Esophagus muscularis mucosa (tissue), 4 donors: ENCODE results near the gene DUSP15. TPM values are rescaled to one million over a fixed set of nuclear protein-coding genes. Genes with fewer than 3 reads are reported as not detected.

Experiments
- DNase-seq: peaks from one replicate; pipeline ENCODE4 v3.0.0-alpha.2; 2017; ENCODE audit errors: extremely low spot score
- H3K27ac ChIP-seq, 4 donors: fragments of 200-600 bp; sonication (generic); replicated peaks in 1 of 4; 1 replicate in 3 of 4; 2 replicates in 1 of 4; pipeline ENCODE4 v1.5.1; 2016 to 2019; ENCODE audit warnings: mild to moderate bottlenecking in 1 of 4
- H3K27me3 ChIP-seq, 4 donors: fragments of 200-600 bp; sonication (generic); one replicate each; pipeline versions ENCODE4 v1.5.1 to v1.6.0; 2016 to 2019
- H3K36me3 ChIP-seq, 4 donors: fragments of 200-600 bp; sonication (generic); one replicate each; pipeline ENCODE4 v1.5.1; 2016 to 2019
- H3K4me1 ChIP-seq, 4 donors: fragments of 200-600 bp; sonication (generic); one replicate each; pipeline ENCODE4 v1.5.1; 2016 to 2019
- H3K4me3 ChIP-seq, 4 donors: fragments of 200-600 bp; sonication (generic); 1 replicate in 2 of 4; 2 replicates in 2 of 4; pipeline ENCODE4 v1.5.1; 2016 to 2019; ENCODE audit warnings: mild to moderate bottlenecking in 4 of 4, moderate library complexity in 1 of 4
- H3K9me3 ChIP-seq, 4 donors: fragments of 200-600 bp; sonication (generic); 1 replicate in 3 of 4; 2 replicates in 1 of 4; pipeline ENCODE4 v1.5.1; 2016 to 2019
- EP300 ChIP-seq: sonication (generic); formaldehyde crosslinking; IDR thresholded peaks from one replicate; pipeline ENCODE4 v1.6.1; 2017; ENCODE audit warnings: antibody characterized with exemption
- POLR2A ChIP-seq: fragments of 450-650 bp; IDR thresholded peaks from one replicate; pipeline ENCODE4 v1.6.1; 2017; ENCODE audit warnings: antibody characterized with exemption, moderate library complexity, mild to moderate bottlenecking, low read depth
- POLR2AphosphoS5 ChIP-seq, 2 donors: sonication (generic); formaldehyde crosslinking; IDR thresholded peaks; one replicate each; pipeline ENCODE4 v1.6.1; 2017; ENCODE audit warnings: antibody characterized with exemption in 2 of 2
- WGBS: methylation state at CpG from one replicate; pipeline ENCODE4 v1.1.5; 2018; 5-methylcytosine and 5-hydroxymethylcytosine counted together
- intact Hi-C: fragments of 100-400 bp; cut with DNase I; formaldehyde crosslinking; loops from one replicate; pipeline ENCODE4 v1.15.1; 2023
- total RNA-seq, 4 donors: library from RNA; depleted of rRNA; stranded (reverse); fragments of >200 nt; gene quantifications; one replicate each; pipeline versions ENCODE4 v1.1.0 to v1.2.1, GENCODE V29; 2016
- TF ChIP-seq, protein P1 (sequence below), 3 experiments: fragments of 200-600 bp in 2 of 3; fragments of 450-650 bp in 1 of 3; sonication (generic) in 2 of 3; IDR thresholded peaks; one replicate each; pipeline ENCODE4 v1.5.1; 2017 to 2019; ENCODE audit warnings: antibody characterized with exemption in 3 of 3, mild to moderate bottlenecking in 2 of 3, moderate library complexity in 1 of 3

DUSP15 gene
- total RNA-seq, 4 donors from 2014 or later, result 0.83 to 5.1 (median 3.8) TPM

DNA sequence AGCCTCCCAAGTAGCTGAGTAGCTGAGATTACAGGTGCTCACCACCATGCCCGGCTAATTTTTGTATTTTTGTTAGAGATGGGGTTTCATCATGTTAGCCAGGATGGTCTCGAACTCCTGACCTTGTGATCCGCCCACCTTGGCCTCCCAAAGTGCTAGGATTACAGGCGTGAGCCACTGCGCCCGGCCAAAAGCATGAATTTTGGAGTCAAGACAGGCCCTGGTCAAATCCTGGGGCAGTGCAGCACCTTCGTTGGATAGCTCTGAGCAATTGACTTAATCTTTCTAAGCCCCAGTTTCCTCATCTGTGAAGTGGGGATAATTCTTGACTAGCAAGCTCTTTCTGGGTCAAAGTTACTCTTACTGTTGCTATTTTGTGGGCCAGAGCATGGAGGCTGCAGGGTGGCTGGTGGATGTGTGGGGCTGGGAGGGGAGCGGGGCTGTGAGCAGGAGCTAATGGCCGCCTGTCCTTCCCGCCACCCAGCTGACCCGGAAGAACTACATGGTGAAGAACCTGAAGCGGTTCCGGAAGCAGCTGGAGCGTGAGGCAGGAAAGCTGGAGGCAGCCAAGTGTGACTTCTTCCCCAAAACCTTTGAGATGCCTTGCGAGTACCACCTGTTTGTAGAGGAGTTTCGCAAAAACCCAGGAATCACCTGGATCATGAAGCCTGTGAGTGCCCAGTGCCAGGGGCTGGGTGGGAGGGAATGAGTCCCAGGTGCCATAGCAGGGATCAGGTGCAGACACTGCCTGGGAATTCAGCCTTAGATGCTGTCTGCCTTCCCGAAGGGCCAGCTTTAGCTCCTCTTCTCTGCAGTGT, 39.1 kb upstream of the DUSP15 start:
- Histone ChIP-seq H3K9me3 (no peaks in the 10 kb centered on the region), H3K4me3 (no peak overlapping the region), H3K4me1 (no peaks in the 10 kb centered on the region), H3K27ac (no peak overlapping the region), H3K27me3 (no peaks in the 10 kb centered on the region), H3K36me3 (no peaks in the 10 kb centered on the region)
- no peak for TF ChIP-seq EP300
- TF ChIP-seq, protein P1, sequence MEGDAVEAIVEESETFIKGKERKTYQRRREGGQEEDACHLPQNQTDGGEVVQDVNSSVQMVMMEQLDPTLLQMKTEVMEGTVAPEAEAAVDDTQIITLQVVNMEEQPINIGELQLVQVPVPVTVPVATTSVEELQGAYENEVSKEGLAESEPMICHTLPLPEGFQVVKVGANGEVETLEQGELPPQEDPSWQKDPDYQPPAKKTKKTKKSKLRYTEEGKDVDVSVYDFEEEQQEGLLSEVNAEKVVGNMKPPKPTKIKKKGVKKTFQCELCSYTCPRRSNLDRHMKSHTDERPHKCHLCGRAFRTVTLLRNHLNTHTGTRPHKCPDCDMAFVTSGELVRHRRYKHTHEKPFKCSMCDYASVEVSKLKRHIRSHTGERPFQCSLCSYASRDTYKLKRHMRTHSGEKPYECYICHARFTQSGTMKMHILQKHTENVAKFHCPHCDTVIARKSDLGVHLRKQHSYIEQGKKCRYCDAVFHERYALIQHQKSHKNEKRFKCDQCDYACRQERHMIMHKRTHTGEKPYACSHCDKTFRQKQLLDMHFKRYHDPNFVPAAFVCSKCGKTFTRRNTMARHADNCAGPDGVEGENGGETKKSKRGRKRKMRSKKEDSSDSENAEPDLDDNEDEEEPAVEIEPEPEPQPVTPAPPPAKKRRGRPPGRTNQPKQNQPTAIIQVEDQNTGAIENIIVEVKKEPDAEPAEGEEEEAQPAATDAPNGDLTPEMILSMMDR (IDR thresholded peaks at IDR 0.05), result no peak
- TF ChIP-seq POLR2A, result no peak
- TF ChIP-seq POLR2AphosphoS5 (IDR thresholded peaks at IDR 0.05), result no peak
- DNase-seq, result no peak
- 88% methylated on average over 17 of the region's 17 CpGs for WGBS
- intact Hi-C loops, result no loop called here

DNA sequence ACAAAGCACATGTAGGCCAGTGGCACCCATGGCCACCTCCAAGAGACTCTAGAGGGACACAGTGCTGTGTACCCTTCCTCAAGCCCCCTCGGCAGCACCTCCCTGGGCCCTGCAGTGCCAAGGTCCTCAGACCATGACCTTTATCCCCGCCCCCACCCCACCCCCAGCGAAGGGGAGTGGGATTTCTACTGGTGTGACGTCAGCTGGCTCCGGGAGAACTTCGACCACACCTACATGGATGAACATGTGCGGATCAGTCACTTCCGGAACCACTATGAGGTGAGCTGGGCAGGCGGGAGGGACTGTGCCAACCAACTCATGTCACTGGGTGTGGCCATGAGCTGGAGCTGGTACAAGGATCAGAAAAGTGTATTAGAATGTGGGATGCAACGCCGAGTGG, 38.1 kb upstream of the DUSP15 start:
- TF ChIP-seq POLR2A, result no peak
- TF ChIP-seq POLR2AphosphoS5 (IDR thresholded peaks at IDR 0.05), result no peak
- TF ChIP-seq, protein P1 (IDR thresholded peaks at IDR 0.05), result no peak
- TF ChIP-seq EP300, result no peak
- intact Hi-C loops, result no loop called here
- WGBS, result 89% methylated on average over 6 of the region's 11 CpGs

DNA sequence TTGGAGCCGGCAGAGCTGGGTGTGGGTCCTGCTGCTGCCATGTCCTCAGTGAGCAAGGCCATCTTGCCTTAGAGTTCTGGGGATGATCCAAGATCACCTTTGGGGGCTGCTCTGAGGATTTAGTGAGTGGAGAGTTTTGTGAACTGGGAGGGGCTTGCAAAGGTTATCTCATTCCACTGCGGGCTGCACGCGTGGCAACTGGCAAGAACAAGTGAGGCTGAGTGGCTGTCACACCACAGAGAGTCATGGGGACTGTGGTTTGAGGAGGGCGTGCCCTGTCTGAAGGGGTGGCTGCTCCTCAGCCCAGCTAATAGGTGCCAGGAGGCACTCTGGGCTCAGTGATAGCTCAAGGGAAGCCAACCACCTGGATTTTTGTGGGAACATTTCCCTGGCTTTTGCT, 37.7 kb upstream of the DUSP15 start:
- Histone ChIP-seq H3K27me3 (no peaks in the 10 kb centered on the region), H3K4me3 (no peak overlapping the region), H3K27ac (no peak overlapping the region), H3K36me3 (no peaks in the 10 kb centered on the region), H3K4me1 (no peaks in the 10 kb centered on the region), H3K9me3 (no peaks in the 10 kb centered on the region)
- 75% methylated on average over 5 of the region's 5 CpGs for WGBS
- no peak for TF ChIP-seq POLR2A
- no peak for TF ChIP-seq EP300
- TF ChIP-seq POLR2AphosphoS5 (IDR thresholded peaks at IDR 0.05), result no peak
- TF ChIP-seq, protein P1 (IDR thresholded peaks at IDR 0.05), result no peak
- intact Hi-C loops, result no loop called here
- no peak for DNase-seq

More for the DNA sequence above, 38.1 kb upstream of the DUSP15 start:
- H3K27me3 ChIP-seq, result no peaks in the 10 kb centered on the region
- H3K27ac ChIP-seq, result no peak overlapping the region
- DNase-seq, result no peak
- H3K4me3 ChIP-seq, result no peak overlapping the region
- H3K4me1 ChIP-seq, result no peaks in the 10 kb centered on the region
- no peaks in the 10 kb centered on the region for H3K36me3 ChIP-seq
- no peaks in the 10 kb centered on the region for H3K9me3 ChIP-seq

DNA sequence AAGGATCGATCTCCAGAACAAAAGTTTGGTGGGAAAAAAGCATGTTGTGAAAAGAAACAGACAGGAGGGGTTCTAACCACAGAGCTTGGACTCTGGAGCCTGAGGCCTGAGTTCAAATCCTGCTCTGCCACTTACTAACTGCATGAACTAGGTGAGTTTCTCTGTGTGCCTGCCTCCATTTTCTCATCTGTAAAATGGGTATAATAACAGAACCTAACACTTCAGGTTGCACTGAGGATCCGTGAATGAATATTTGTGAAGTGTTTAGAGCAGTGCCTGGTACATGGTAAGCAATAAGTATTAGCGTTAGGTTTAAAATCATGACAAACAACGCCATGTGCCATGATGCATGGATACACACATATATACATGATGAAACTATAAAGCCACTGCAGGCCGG, 36.7 kb upstream of the DUSP15 start:
- WGBS, result 93% methylated on average over 5 of the region's 5 CpGs
- no peak overlapping the region for H3K27ac ChIP-seq
- intact Hi-C loops, result no loop called here
- H3K9me3 ChIP-seq, result no peaks in the 10 kb centered on the region
- no peak overlapping the region for H3K4me3 ChIP-seq
- no peaks in the 10 kb centered on the region for H3K27me3 ChIP-seq
- no peaks in the 10 kb centered on the region for H3K36me3 ChIP-seq
- H3K4me1 ChIP-seq, result no peaks in the 10 kb centered on the region
- no peak for TF ChIP-seq POLR2A
- no peak for TF ChIP-seq POLR2AphosphoS5 (IDR thresholded peaks at IDR 0.05)
- no peak for DNase-seq

DNA sequence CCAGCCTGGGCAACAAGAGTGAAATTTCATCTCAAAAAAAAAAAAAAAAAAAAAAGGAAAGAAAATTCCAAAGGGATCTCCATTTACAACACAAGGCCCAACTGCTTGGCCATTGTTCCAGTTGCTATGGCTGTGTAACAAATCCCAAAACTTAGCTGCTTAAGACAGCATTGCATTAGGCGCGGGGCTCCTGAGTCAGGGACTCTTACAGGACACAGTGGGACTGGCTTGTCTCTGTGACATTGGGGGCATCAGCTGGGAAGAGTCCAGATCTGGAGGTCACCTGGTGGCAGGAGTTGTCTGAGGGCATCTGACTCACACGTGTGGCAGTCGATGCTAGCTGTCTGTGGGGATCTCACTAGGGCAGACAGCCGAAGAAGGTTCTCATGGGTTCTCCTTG, 35.7 kb upstream of the DUSP15 start:
- Histone ChIP-seq H3K4me3 (no peak overlapping the region), H3K9me3 (no peaks in the 10 kb centered on the region), H3K27me3 (no peaks in the 10 kb centered on the region), H3K27ac (no peak overlapping the region), H3K4me1 (no peaks in the 10 kb centered on the region), H3K36me3 (no peaks in the 10 kb centered on the region)
- WGBS, result 77% methylated on average over 5 of the region's 5 CpGs
- intact Hi-C loops, result no loop called here
- TF ChIP-seq POLR2AphosphoS5 (IDR thresholded peaks at IDR 0.05), result no peak
- no peak for TF ChIP-seq POLR2A
- TF ChIP-seq, protein P1 (IDR thresholded peaks at IDR 0.05), result no peak
- TF ChIP-seq EP300, result no peak
- no peak for DNase-seq
